Aorta (tissue), 5 donors: ENCODE results near the gene NELFCD. TPM values are rescaled to one million over a fixed set of nuclear protein-coding genes. Genes with fewer than 3 reads are reported as not detected.

Experiments
- ATAC-seq: fragments of 200-7000 bp; cut with Tn5 transposase; one replicate; pipeline ENCODE4 v1.9.1; 2022; ENCODE audit warnings: moderate library complexity; ENCODE audit not compliant: low FRiP score
- DNase-seq, 2 donors: peaks; one replicate each; pipeline ENCODE4 v3.0.0-alpha.2; 2020
- H3K27ac ChIP-seq, 2 donors: one replicate each; pipeline ENCODE4 v1.5.1; 2013; ENCODE audit warnings: low read length in 2 of 2, mild to moderate bottlenecking in 2 of 2, moderate library complexity in 2 of 2, control low read depth in 1 of 2, inconsistent platforms in 1 of 2, low read depth in 1 of 2
- H3K27me3 ChIP-seq, 2 donors: one replicate each; pipeline ENCODE4 v1.6.1; 2013; ENCODE audit warnings: control low read depth in 1 of 2, low read length in 1 of 2, mild to moderate bottlenecking in 1 of 2, moderate library complexity in 1 of 2; ENCODE audit not compliant: insufficient read depth in 2 of 2, control insufficient read depth in 1 of 2
- H3K36me3 ChIP-seq, 2 donors: one replicate each; pipeline ENCODE4 v1.6.1; 2013; ENCODE audit warnings: control low read depth in 1 of 2, low read length in 1 of 2, mild to moderate bottlenecking in 1 of 2; ENCODE audit not compliant: insufficient read depth in 2 of 2, control insufficient read depth in 1 of 2
- H3K4me1 ChIP-seq, 2 donors: one replicate each; pipeline ENCODE4 v1.6.1; 2013; ENCODE audit warnings: low read length in 2 of 2, control low read depth in 1 of 2, mild to moderate bottlenecking in 1 of 2, moderate library complexity in 1 of 2; ENCODE audit not compliant: insufficient read depth in 2 of 2, control insufficient read depth in 1 of 2
- H3K4me3 ChIP-seq, 2 donors: one replicate each; pipeline ENCODE4 v1.5.1; 2013; ENCODE audit warnings: low read length in 2 of 2, control low read depth in 1 of 2, mild to moderate bottlenecking in 1 of 2
- H3K9me3 ChIP-seq: one replicate; pipeline ENCODE4 v1.6.1; 2013; ENCODE audit warnings: mild to moderate bottlenecking, low read length; ENCODE audit not compliant: control insufficient read depth
- WGBS, 2 donors: extraction: QIAGEN DNeasy Blood & Tissue Kit; methylation state at CpG; one replicate each; pipeline ENCODE4 v1.1.7; 2013; 5-methylcytosine and 5-hydroxymethylcytosine counted together
- intact Hi-C, 2 donors: fragments of 100-400 bp; cut with DNase I; formaldehyde crosslinking; loops; one replicate each; pipeline versions ENCODE4 v1.14.2 to v1.15.0; 2022
- polyA plus RNA-seq, 2 donors: library from polyadenylated mRNA; stranded (reverse); fragments of 200-250 nt; gene quantifications; one replicate each; pipeline ENCODE4 v1.2.3, GENCODE V29; 2013
- total RNA-seq, 2 donors: library from RNA; stranded (reverse); fragmentation: NEBNext Ultra II Directional; extraction: Animal tissue kit (Norgen Biotek cat#: 25700); gene quantifications; one replicate each; pipeline ENCODE4 v1.2.1, GENCODE V29; 2021
- donor health status: healthy with polysubstance abuse.
- donor health status: Bipolar disorder and iron deficiency.
- donor health status: DM: no; HTN: no; CAD: no.
- donor health status: DM: no; HTN: no; CAD: no.
- donor health status: DM: yes; HTN: yes; CAD: no.

NELFCD gene
- total and polyA plus RNA-seq, 4 donors, result 22.7 to 53.9 (median 45.3) TPM

DNA sequence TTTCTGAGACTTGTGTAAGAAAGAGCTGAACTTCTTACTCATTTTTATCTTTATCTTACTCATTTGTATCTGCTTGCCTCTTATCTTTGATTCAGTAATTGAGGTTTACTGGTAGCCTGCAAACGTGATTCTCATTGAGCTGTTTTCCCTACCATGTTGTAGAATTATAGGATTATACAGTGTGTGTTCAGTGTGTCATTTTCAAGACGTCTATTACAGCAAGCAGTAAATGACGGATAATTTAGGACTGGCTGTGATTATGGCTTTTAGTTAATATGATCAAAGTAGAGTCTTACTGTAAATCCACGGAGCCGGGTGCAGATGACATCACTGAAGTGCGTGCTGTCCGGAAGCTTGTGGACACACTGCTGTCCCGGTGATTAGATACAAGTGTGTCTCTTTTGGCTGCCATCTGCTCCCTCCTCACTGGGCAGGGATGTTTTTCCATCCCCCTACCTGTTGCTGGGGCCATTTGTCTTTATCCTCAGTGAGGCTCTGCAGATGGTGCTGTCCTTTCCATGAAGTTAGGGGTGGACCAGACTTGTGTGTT is 6.0 kb downstream of the NELFCD start:
- DNase-seq (no peak), ATAC-seq (no peak)
- H3K4me1 ChIP-seq, result peaks cover 0 to 4% of the 10 kb centered on the region in 2 donors
- H3K27me3 ChIP-seq, result no peaks in the 10 kb centered on the region
- no peaks in the 10 kb centered on the region for H3K9me3 ChIP-seq
- no peaks in the 10 kb centered on the region for H3K36me3 ChIP-seq
- no peak overlapping the region for H3K4me3 ChIP-seq
- WGBS, 2 donors, result 80 to 84% methylated on average over 8 of the region's 8 CpGs
- intact Hi-C loops, result loop anchor here in 1 of 2 donors (5.0 kb wide), 2 partner anchors 85 to 100 kb away; no protein-coding TSS in a partner anchor
- no peak overlapping the region for H3K27ac ChIP-seq

- intact Hi-C loops, result loop anchor here in 1 of 2 donors (5.0 kb wide), 2 partner anchors 86 to 101 kb away; no protein-coding TSS in a partner anchor
- H3K36me3 ChIP-seq, result peaks cover 0 to 1% of the 10 kb centered on the region in 2 donors
Observed at GRCh38 chr20:58987790-58988564, 6.9 kb downstream of the NELFCD start.

GRCh38 chr20:58988565-58988882 is 7.5 kb downstream of the NELFCD start:
- DNase-seq, result peak in 1 of 2 donors; percentile 25
- Histone ChIP-seq H3K4me1 (peaks cover 0 to 4% of the 10 kb centered on the region in 2 donors), H3K27ac (no peak overlapping the region), H3K36me3 (peaks cover 0 to 3% of the 10 kb centered on the region in 2 donors), H3K27me3 (no peaks in the 10 kb centered on the region), H3K9me3 (no peaks in the 10 kb centered on the region), H3K4me3 (no peak overlapping the region)
- no peak for ATAC-seq
- intact Hi-C loops, result loop anchor here in 1 of 2 donors (5.0 kb wide), 2 partner anchors 86 to 101 kb away; no protein-coding TSS in a partner anchor
- 4 to 18% methylated on average over 6 of the region's 6 CpGs for whole genome bisulfite sequencing, 2 donors

More at GRCh38 chr20:58987790-58988564, 6.9 kb downstream of the NELFCD start:
- no peak overlapping the region for H3K4me3 ChIP-seq
- DNase-seq (peak in 1 of 2 donors; percentile 28), ATAC-seq (no peak)
- H3K4me1 ChIP-seq, result peaks cover 0 to 4% of the 10 kb centered on the region in 2 donors
- H3K27ac ChIP-seq, result no peak overlapping the region
- no peaks in the 10 kb centered on the region for H3K9me3 ChIP-seq
- WGBS, 2 donors, result 49 to 51% methylated on average over 9 of the region's 9 CpGs
- no peaks in the 10 kb centered on the region for H3K27me3 ChIP-seq

DNA sequence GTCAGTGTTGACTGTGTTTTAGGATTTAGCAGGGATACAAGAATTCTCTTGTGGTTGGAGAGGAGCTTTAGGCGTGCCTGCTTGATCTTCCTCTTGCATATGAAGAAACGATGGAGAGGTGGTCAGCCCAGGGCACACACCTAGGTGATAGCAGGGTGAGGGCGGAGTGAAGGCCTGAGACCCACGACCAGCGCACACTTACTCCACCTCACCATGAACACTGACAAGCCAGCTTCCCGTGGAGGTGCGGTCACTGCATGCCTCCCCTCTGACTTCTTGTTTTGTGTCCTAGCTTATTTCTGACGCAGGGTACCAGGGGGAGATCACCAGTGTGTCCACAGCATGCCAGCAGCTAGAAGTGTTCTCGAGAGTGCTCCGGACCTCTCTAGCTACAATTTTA is 8.1 kb downstream of the NELFCD start:
- 84 to 85% methylated on average over 10 of the region's 10 CpGs for whole genome bisulfite sequencing, 2 donors
- DNase-seq (peak in 1 of 2 donors; percentile 54), ATAC-seq (no peak)
- no peaks in the 10 kb centered on the region for H3K9me3 ChIP-seq
- H3K27ac ChIP-seq, result no peak overlapping the region
- no peaks in the 10 kb centered on the region for H3K4me1 ChIP-seq
- no peaks in the 10 kb centered on the region for H3K27me3 ChIP-seq
- no peak overlapping the region for H3K4me3 ChIP-seq
- intact Hi-C loops, result loop anchor here in 1 of 2 donors (5.0 kb wide), 2 partner anchors 87 to 102 kb away; no protein-coding TSS in a partner anchor
- H3K36me3 ChIP-seq, result peaks cover 0 to 9% of the 10 kb centered on the region in 2 donors

- peak in 1 of 2 donors; percentile 70 for DNase-seq
- no peak for ATAC-seq
- Histone ChIP-seq H3K27ac (no peak overlapping the region), H3K27me3 (no peaks in the 10 kb centered on the region), H3K4me1 (no peaks in the 10 kb centered on the region), H3K9me3 (no peaks in the 10 kb centered on the region), H3K4me3 (no peak overlapping the region), H3K36me3 (peaks cover 0 to 14% of the 10 kb centered on the region in 2 donors)
- intact Hi-C loops, result no loop called here
- WGBS, 2 donors, result 88 to 91% methylated on average over 14 of the region's 14 CpGs
Observed at GRCh38 chr20:58990651-58991445, 9.8 kb downstream of the NELFCD start.

DNA sequence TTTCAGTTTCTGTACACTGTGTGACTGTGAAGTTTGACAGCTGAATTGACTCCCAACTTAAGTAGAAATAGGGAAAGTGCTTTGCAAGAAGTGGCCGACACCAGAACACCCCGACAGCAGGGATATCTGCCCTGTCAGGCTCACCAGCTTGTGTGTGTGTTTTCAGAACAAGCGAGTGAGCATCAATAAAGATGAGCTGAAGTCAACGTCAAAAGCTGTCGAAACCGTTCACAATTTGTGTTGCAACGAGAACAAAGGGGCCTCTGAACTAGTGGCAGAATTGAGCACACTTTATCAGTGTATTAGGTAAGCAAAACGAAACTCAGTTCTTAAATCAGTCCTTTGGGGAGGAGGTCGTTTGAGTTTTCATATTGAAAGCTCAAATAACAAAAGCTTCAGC is 10.7 kb downstream of the NELFCD start:
- intact Hi-C loops, result no loop called here
- DNase-seq (peak in 1 of 2 donors; percentile 33), ATAC-seq (no peak)
- no peak overlapping the region for H3K27ac ChIP-seq
- no peaks in the 10 kb centered on the region for H3K27me3 ChIP-seq
- H3K36me3 ChIP-seq, result peaks cover 0 to 14% of the 10 kb centered on the region in 2 donors
- WGBS, 2 donors, result 82 to 84% methylated on average over 9 of the region's 9 CpGs
- no peak overlapping the region for H3K4me3 ChIP-seq
- H3K9me3 ChIP-seq, result no peaks in the 10 kb centered on the region
- no peaks in the 10 kb centered on the region for H3K4me1 ChIP-seq

DNA sequence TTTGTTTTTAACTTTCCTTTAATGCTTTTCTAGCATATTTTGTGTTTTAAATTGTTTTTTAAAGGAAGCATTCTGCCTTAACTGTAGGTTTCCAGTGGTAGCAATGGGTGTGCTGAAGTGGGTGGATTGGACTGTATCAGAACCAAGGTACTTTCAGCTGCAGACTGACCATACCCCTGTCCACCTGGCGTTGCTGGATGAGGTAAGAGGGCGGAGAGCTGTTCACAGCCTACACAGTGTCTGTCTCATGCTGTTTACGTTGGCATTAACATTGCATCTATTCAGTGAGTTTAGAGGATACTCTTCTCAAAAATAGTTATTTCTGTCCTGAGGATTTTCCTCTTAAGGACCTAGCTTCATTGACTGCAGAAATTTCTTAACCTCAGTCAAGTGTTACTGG is 11.9 kb downstream of the NELFCD start:
- no peaks in the 10 kb centered on the region for H3K4me1 ChIP-seq
- peaks cover 5 to 17% of the 10 kb centered on the region in 2 donors for H3K36me3 ChIP-seq
- H3K9me3 ChIP-seq, result no peaks in the 10 kb centered on the region
- H3K27me3 ChIP-seq, result no peaks in the 10 kb centered on the region
- H3K4me3 ChIP-seq, result no peak overlapping the region
- WGBS, 2 donors, result 85 to 87% methylated on average over 3 of the region's 3 CpGs
- intact Hi-C loops, result no loop called here
- no peak for ATAC-seq
- peak in 1 of 2 donors; percentile 8 for DNase-seq
- no peak overlapping the region for H3K27ac ChIP-seq

GRCh38 chr20:58993332-58994248 is 12.5 kb downstream of the NELFCD start:
- no peaks in the 10 kb centered on the region for H3K27me3 ChIP-seq
- intact Hi-C loops, result no loop called here
- no peaks in the 10 kb centered on the region for H3K9me3 ChIP-seq
- H3K4me1 ChIP-seq, result no peaks in the 10 kb centered on the region
- H3K4me3 ChIP-seq, result no peak overlapping the region
- H3K36me3 ChIP-seq, result peaks cover 5 to 17% of the 10 kb centered on the region in 2 donors
- no peak overlapping the region for H3K27ac ChIP-seq
- 82 to 85% methylated on average over 23 of the region's 23 CpGs for WGBS, 2 donors
- DNase-seq (peak in 1 of 2 donors; percentile 73), ATAC-seq (no peak)
